Lung (tissue), 12 donors: ENCODE data around the gene GOLGA7B. TPM values are rescaled to one million over a fixed set of nuclear protein-coding genes. Genes with fewer than 3 reads are reported as not detected.

Experiments
- ATAC-seq: fragments of 200-7000 bp; cut with Tn5 transposase; one replicate; pipeline ENCODE4 v1.9.1; 2020; ENCODE audit warnings: moderate number of reproducible peaks; ENCODE audit not compliant: insufficient read depth, low FRiP score
- DNase-seq, 3 donors: peaks; one replicate each; pipeline ENCODE4 v3.0.0-alpha.2; 2013 to 2017
- H3K27ac ChIP-seq, 2 donors: one replicate each; pipeline ENCODE4 v1.5.1; 2013; ENCODE audit warnings: mild to moderate bottlenecking in 2 of 2, moderate library complexity in 2 of 2, control low read depth in 1 of 2, inconsistent platforms in 1 of 2, low read depth in 1 of 2, low read length in 1 of 2
- H3K27me3 ChIP-seq, 3 donors: one replicate each; pipeline ENCODE4 v1.5.1; 2013; ENCODE audit warnings: low read length in 2 of 3; ENCODE audit not compliant: control insufficient read depth in 3 of 3, insufficient read depth in 3 of 3
- H3K36me3 ChIP-seq, 4 donors: one replicate each; pipeline ENCODE4 v1.5.1; 2013; ENCODE audit warnings: low read length in 4 of 4, mild to moderate bottlenecking in 1 of 4, moderate library complexity in 1 of 4; ENCODE audit not compliant: control insufficient read depth in 4 of 4, insufficient read depth in 4 of 4
- H3K4me1 ChIP-seq, 5 donors: one replicate each; pipeline ENCODE4 v1.5.1; 2013; ENCODE audit warnings: low read length in 5 of 5, mild to moderate bottlenecking in 2 of 5, moderate library complexity in 1 of 5; ENCODE audit not compliant: control insufficient read depth in 5 of 5, insufficient read depth in 5 of 5
- H3K4me3 ChIP-seq: one replicate; pipeline ENCODE4 v1.5.1; 2013; ENCODE audit warnings: mild to moderate bottlenecking, control low read depth, moderate library complexity
- H3K9ac ChIP-seq, 2 donors: one replicate each; pipeline ENCODE4 v1.5.1; 2013; ENCODE audit warnings: low read length in 2 of 2, control low read depth in 1 of 2; ENCODE audit not compliant: insufficient read depth in 1 of 2
- H3K9me3 ChIP-seq, 4 donors: one replicate each; pipeline ENCODE4 v1.5.1; 2013; ENCODE audit warnings: low read length in 3 of 4, mild to moderate bottlenecking in 1 of 4, moderate library complexity in 1 of 4; ENCODE audit not compliant: control insufficient read depth in 4 of 4, insufficient read depth in 3 of 4
- WGBS, 2 donors: extraction: QIAGEN DNeasy Blood & Tissue Kit; methylation state at CpG; one replicate each; pipeline ENCODE4 v1.1.7; 2013; 5-methylcytosine and 5-hydroxymethylcytosine counted together
- polyA plus RNA-seq, 2 donors: library from polyadenylated mRNA; stranded (reverse); fragments of 200-250 nt; gene quantifications; one replicate each; pipeline ENCODE4 v1.2.1, GENCODE V29; 2013
- total RNA-seq, 2 donors: library from RNA; depleted of rRNA in 1 of 2; stranded (reverse); fragments of >200 nt in 1 of 2; gene quantifications; one replicate each; pipeline ENCODE4 v1.2.1, GENCODE V29; 2014 to 2021
- TF ChIP-seq, protein P1 (sequence below): IDR thresholded peaks from 2 replicates; pipeline ENCODE4 v1.5.1; 2012; ENCODE audit warnings: mild to moderate bottlenecking; ENCODE audit errors: control extremely low read depth, extremely low read depth
- donor health status: control.
- donor health status: control.
- donor health status: Bipolar disorder and iron deficiency.
- donor health status: healthy.
- donor health status: DM: yes; HTN: yes; CAD: no.

GOLGA7B gene
- total and polyA plus RNA-seq, 4 donors: 0.23 to 1.2 (median 0.74) TPM

- Histone ChIP-seq H3K4me1 (peaks cover 0 to 6% (median 0%) of the 10 kb centered on the region in 5 donors), H3K27ac (no peak overlapping the region), H3K9ac (no peak overlapping the region), H3K27me3 (peaks cover 0 to 3% (median 0%) of the 10 kb centered on the region in 3 donors), H3K9me3 (no peaks in the 10 kb centered on the region), H3K4me3 (no peak overlapping the region), H3K36me3 (no peaks in the 10 kb centered on the region)
- TF ChIP-seq, protein P1, sequence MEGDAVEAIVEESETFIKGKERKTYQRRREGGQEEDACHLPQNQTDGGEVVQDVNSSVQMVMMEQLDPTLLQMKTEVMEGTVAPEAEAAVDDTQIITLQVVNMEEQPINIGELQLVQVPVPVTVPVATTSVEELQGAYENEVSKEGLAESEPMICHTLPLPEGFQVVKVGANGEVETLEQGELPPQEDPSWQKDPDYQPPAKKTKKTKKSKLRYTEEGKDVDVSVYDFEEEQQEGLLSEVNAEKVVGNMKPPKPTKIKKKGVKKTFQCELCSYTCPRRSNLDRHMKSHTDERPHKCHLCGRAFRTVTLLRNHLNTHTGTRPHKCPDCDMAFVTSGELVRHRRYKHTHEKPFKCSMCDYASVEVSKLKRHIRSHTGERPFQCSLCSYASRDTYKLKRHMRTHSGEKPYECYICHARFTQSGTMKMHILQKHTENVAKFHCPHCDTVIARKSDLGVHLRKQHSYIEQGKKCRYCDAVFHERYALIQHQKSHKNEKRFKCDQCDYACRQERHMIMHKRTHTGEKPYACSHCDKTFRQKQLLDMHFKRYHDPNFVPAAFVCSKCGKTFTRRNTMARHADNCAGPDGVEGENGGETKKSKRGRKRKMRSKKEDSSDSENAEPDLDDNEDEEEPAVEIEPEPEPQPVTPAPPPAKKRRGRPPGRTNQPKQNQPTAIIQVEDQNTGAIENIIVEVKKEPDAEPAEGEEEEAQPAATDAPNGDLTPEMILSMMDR: no peak
- DNase-seq (no peak), ATAC-seq (no peak)
- WGBS, 2 donors: 83 to 87% methylated on average over 11 of the region's 11 CpGs
These were observed 54.9 kb downstream of the GOLGA7B start for GRCh38 chr10:97904576-97904975.

DNA sequence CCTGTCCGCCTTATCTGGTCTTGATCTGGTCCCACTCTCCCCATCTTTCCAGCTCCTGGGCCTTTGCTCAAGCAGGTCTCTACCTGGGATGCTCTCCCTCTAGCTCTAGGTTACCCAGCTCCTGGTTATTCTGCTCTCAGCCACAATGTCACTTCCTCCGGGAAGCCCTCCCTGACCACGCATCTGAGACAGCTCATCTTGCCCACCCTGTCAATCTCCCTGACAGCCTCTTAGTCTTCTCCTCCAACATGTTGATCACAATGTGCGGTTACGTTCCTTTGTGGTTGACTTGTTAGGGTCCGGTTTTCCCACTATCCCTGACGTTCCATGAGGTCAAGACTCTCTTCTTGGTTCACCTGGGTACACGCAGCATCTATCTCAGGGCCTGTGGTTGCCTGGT lies 55.6 kb downstream of the GOLGA7B start:
- WGBS, 2 donors: 74 to 77% methylated on average over 8 of the region's 8 CpGs
- Histone ChIP-seq H3K27me3 (peaks cover 0 to 3% (median 0%) of the 10 kb centered on the region in 3 donors), H3K9ac (no peak overlapping the region), H3K36me3 (no peaks in the 10 kb centered on the region), H3K9me3 (no peaks in the 10 kb centered on the region), H3K4me1 (peaks cover 0 to 9% (median 0%) of the 10 kb centered on the region in 5 donors), H3K27ac (no peak overlapping the region), H3K4me3 (no peak overlapping the region)
- DNase-seq (no peak), ATAC-seq (no peak)
- TF ChIP-seq, protein P1: no peak

GRCh38 chr10:97907211-97907610 lies 57.6 kb downstream of the GOLGA7B start:
- H3K27ac ChIP-seq: no peak overlapping the region
- H3K9me3 ChIP-seq: no peaks in the 10 kb centered on the region
- no peak overlapping the region for H3K9ac ChIP-seq
- TF ChIP-seq, protein P1: no peak
- no peak overlapping the region for H3K4me3 ChIP-seq
- H3K27me3 ChIP-seq: peaks cover 0 to 3% (median 0%) of the 10 kb centered on the region in 3 donors
- 70 to 89% methylated on average over 6 of the region's 6 CpGs for WGBS, 2 donors
- DNase-seq: no peak
- ATAC-seq: no peak
- H3K4me1 ChIP-seq: peaks cover 0 to 10% (median 0%) of the 10 kb centered on the region in 5 donors
- H3K36me3 ChIP-seq: no peaks in the 10 kb centered on the region

DNA sequence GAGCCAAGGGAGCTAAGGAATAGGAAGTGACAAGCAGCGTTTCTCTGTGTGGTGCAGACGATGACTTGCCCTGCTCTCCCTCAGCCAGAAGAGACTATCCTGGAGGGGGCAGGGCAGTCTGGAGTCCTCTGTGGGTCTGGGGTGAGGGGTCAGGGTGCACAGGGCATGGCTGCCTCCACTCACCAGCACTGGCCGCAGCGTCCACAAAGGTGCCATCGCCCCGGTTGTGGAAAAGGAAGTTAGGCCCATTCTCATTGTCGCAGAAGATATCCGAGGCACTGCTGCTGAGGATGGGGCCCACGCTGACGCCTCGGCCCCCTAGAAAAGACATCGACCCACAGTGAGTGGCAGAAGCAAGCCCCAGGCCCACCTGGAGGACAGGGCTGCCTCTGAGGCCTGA lies 58.2 kb downstream of the GOLGA7B start:
- H3K27ac ChIP-seq: no peak overlapping the region
- peaks cover 0 to 10% (median 0%) of the 10 kb centered on the region in 5 donors for H3K4me1 ChIP-seq
- no peak for DNase-seq
- TF ChIP-seq, protein P1: no peak
- no peak for ATAC-seq
- H3K4me3 ChIP-seq: no peak overlapping the region
- no peaks in the 10 kb centered on the region for H3K9me3 ChIP-seq
- H3K27me3 ChIP-seq: peaks cover 0 to 3% (median 0%) of the 10 kb centered on the region in 3 donors
- H3K9ac ChIP-seq: no peak overlapping the region
- 80 to 85% methylated on average over 12 of the region's 12 CpGs for WGBS, 2 donors
- no peaks in the 10 kb centered on the region for H3K36me3 ChIP-seq
